HEK293 (cell line): ENCODE data around the gene HEATR5A.

Source experiments
- CTCF ChIA-PET: fragments of 350-600 bp; formaldehyde crosslinking; extraction: SDS; loops from one replicate; lab custom pipeline; 2021; ENCODE audit warnings: antibody characterized with exemption; lab: Yijun Ruan, JAX
- POLR2A ChIA-PET: fragments of 300-600 bp; formaldehyde crosslinking; extraction: SDS; loops from one replicate; lab custom pipeline; 2020; ENCODE audit warnings: antibody characterized with exemption, inconsistent platforms; lab: Yijun Ruan, JAX
- H3K27ac ChIP-seq: fragments of 200-500 bp; sonication (Bioruptor generic); 2 replicates; pipeline ENCODE4 v1.5.1; 2014; ENCODE audit warnings: low read depth, low read length, control low read depth, inconsistent platforms; ENCODE audit errors: extremely low read depth
- H3K36me3 ChIP-seq, 2 experiments: fragments of 200-500 bp in 1 of 2; sonication (Bioruptor generic) in 1 of 2; 1 replicate in 1 of 2; 2 replicates in 1 of 2; pipeline ENCODE4 v1.5.1; 2014 to 2017; ENCODE audit warnings: inconsistent platforms in 2 of 2, low read length in 2 of 2; ENCODE audit not compliant: control insufficient read depth in 2 of 2, insufficient read depth in 1 of 2
- H3K4me1 ChIP-seq: fragments of 200-500 bp; sonication (Bioruptor generic); 2 replicates; pipeline ENCODE4 v1.5.1; 2014; ENCODE audit warnings: mild to moderate bottlenecking, low read length, inconsistent platforms; ENCODE audit not compliant: control insufficient read depth, insufficient read depth
- H3K4me3 ChIP-seq: 2 replicates; pipeline ENCODE4 v1.5.1; 2011; ENCODE audit warnings: low read depth, mild to moderate bottlenecking, control low read depth, low read length, moderate library complexity
- H3K9me3 ChIP-seq: fragments of 200-500 bp; sonication (Bioruptor generic); 2 replicates; pipeline ENCODE4 v1.5.1; 2014; ENCODE audit warnings: low read depth, low read length, inconsistent platforms; ENCODE audit not compliant: control insufficient read depth, insufficient read depth
- OSR2 ChIP-seq: fragments of 450-650 bp; formaldehyde crosslinking; IDR thresholded peaks from 2 replicates; pipeline ENCODE4 v1.5.1; 2016; ENCODE audit warnings: missing biosample characterization, missing genetic modification characterization
- SETDB1 ChIP-seq: IDR thresholded peaks from one replicate; pipeline ENCODE4 v1.6.1; 2017; ENCODE audit warnings: mild to moderate bottlenecking, low read length, moderate library complexity, mixed read lengths; ENCODE audit not compliant: insufficient read length
- SP7 ChIP-seq: fragments of 450-650 bp; formaldehyde crosslinking; IDR thresholded peaks from 2 replicates; pipeline ENCODE4 v1.5.1; 2016; ENCODE audit warnings: missing biosample characterization, missing genetic modification characterization
- ZBTB10 ChIP-seq: fragments of 450-650 bp; formaldehyde crosslinking; IDR thresholded peaks from 2 replicates; pipeline ENCODE4 v1.5.1; 2016; ENCODE audit warnings: missing biosample characterization, missing genetic modification characterization
- ZBTB11 ChIP-seq: fragments of 450-650 bp; formaldehyde crosslinking; conservative IDR thresholded peaks from 2 replicates; pipeline ENCODE4 v1.5.1; 2016; ENCODE audit warnings: low read depth, missing biosample characterization, missing genetic modification characterization
- ZBTB26 ChIP-seq: fragments of 450-650 bp; formaldehyde crosslinking; optimal IDR thresholded peaks from 2 replicates; pipeline ENCODE3; 2016; ENCODE audit warnings: missing biosample characterization, mild to moderate bottlenecking, missing genetic modification characterization
- ZNF140 ChIP-seq: fragments of 450-650 bp; formaldehyde crosslinking; IDR thresholded peaks from 2 replicates; pipeline ENCODE4 v1.5.1; 2016; ENCODE audit warnings: missing biosample characterization, missing genetic modification characterization
- ZNF155 ChIP-seq: fragments of 450-650 bp; formaldehyde crosslinking; IDR thresholded peaks from 2 replicates; pipeline ENCODE4 v1.5.1; 2016; ENCODE audit warnings: missing biosample characterization, missing genetic modification characterization
- ZNF26 ChIP-seq: fragments of 450-650 bp; formaldehyde crosslinking; IDR thresholded peaks from 2 replicates; pipeline ENCODE4 v1.5.1; 2016; ENCODE audit warnings: missing biosample characterization, missing genetic modification characterization
- ZNF280D ChIP-seq: fragments of 450-650 bp; formaldehyde crosslinking; IDR thresholded peaks from 2 replicates; pipeline ENCODE4 v1.5.1; 2016; ENCODE audit warnings: missing biosample characterization, missing genetic modification characterization
- ZNF404 ChIP-seq: fragments of 450-650 bp; formaldehyde crosslinking; IDR thresholded peaks from 2 replicates; pipeline ENCODE4 v1.5.1; 2017; ENCODE audit warnings: missing biosample characterization, missing genetic modification characterization
- ZNF548 ChIP-seq: fragments of 450-650 bp; formaldehyde crosslinking; IDR thresholded peaks from 2 replicates; pipeline ENCODE4 v1.5.1; 2016; ENCODE audit warnings: missing biosample characterization, missing genetic modification characterization
- ZNF626 ChIP-seq: fragments of 450-650 bp; sonication (Bioruptor Pico); formaldehyde crosslinking; IDR thresholded peaks from 2 replicates; pipeline ENCODE4 v1.5.1; 2018; ENCODE audit warnings: missing biosample characterization, missing genetic modification characterization, inconsistent platforms
- ZNF670 ChIP-seq: fragments of 450-650 bp; formaldehyde crosslinking; IDR thresholded peaks from 2 replicates; pipeline ENCODE4 v1.5.1; 2016; ENCODE audit warnings: missing biosample characterization, missing genetic modification characterization, low read depth
- ZNF704 ChIP-seq: fragments of 450-650 bp; formaldehyde crosslinking; IDR thresholded peaks from 2 replicates; pipeline ENCODE4 v1.5.1; 2016; ENCODE audit warnings: missing biosample characterization, missing genetic modification characterization

Gene HEATR5A

GRCh38 chr14:31362746-31363145 is 57.6 kb downstream of the HEATR5A start:
- Histone ChIP-seq H3K4me1 (no peaks in the 10 kb centered on the region), H3K9me3 (no peaks in the 10 kb centered on the region), H3K36me3 (peaks cover 11 to 19% of the 10 kb centered on the region in 2 experiments), H3K4me3 (no peak overlapping the region), H3K27ac (no peak overlapping the region)
- ChIA-PET POLR2A (no interaction called here), CTCF (interaction anchor here (0.6 to 1.6 kb wide), 3 partner anchors 8 to 87 kb away, joined by 3 to 6 read pairs (median 5); no protein-coding TSS in a partner anchor)
- TF ChIP-seq OSR2 (no peak), ZNF280D (no peak), ZBTB10 (tag by site-specific recombination) (no peak), ZNF670 (no peak), ZNF155 (tag by site-specific recombination) (no peak), SETDB1 (no peak), ZNF626 (tag by site-specific recombination) (no peak), ZBTB11 (tag by site-specific recombination) (no peak), ZNF548 (tag by site-specific recombination) (no peak), SP7 (tag by site-specific recombination) (no peak), ZNF404 (tag by site-specific recombination) (no peak), ZNF140 (tag by site-specific recombination) (no peak), ZNF26 (no peak), ZBTB26 (tag by site-specific recombination) (no peak), ZNF704 (no peak)
